Uterus (tissue), 4 donors: ENCODE data around the gene SLC35A3. TPM values are rescaled to one million over a fixed set of nuclear protein-coding genes. Genes with fewer than 3 reads are reported as not detected.
"Not testable (repeated sequence)": the region's sequence is repeated elsewhere in the genome, so short reads cannot be mapped to it uniquely, and the experiment has no call there.

ENCODE experiments used
- DNase-seq, 2 donors: peaks; one replicate each; pipeline ENCODE4 v3.0.0-alpha.2; 2019 to 2020
- H3K27ac ChIP-seq, 2 donors: fragments of 200-600 bp; sonication (generic); 1 replicate in 1 of 2; 2 replicates in 1 of 2; pipeline ENCODE4 v1.5.1; 2016 to 2018
- H3K27me3 ChIP-seq, 2 donors: fragments of 200-600 bp; sonication (generic); one replicate each; pipeline ENCODE4 v1.5.1; 2018 to 2019; ENCODE audit warnings: control low read depth in 1 of 2
- H3K36me3 ChIP-seq, 2 donors: fragments of 200-600 bp; sonication (generic); one replicate each; pipeline ENCODE4 v1.5.1; 2019; ENCODE audit warnings: control low read depth in 1 of 2
- H3K4me1 ChIP-seq, 2 donors: fragments of 200-600 bp; sonication (generic); one replicate each; pipeline ENCODE4 v1.5.1; 2018 to 2019; ENCODE audit warnings: control low read depth in 1 of 2
- H3K4me3 ChIP-seq, 2 donors: fragments of 200-600 bp; sonication (generic); 1 replicate in 1 of 2; 2 replicates in 1 of 2; pipeline ENCODE4 v1.5.1; 2018 to 2019; ENCODE audit warnings: mild to moderate bottlenecking in 1 of 2
- H3K9me3 ChIP-seq, 2 donors: fragments of 200-600 bp; sonication (generic); one replicate each; pipeline ENCODE4 v1.5.1; 2019; ENCODE audit warnings: control low read depth in 1 of 2
- POLR2A ChIP-seq, 2 donors: fragments of 450-650 bp; IDR thresholded peaks; one replicate each; pipeline ENCODE4 v1.6.1; 2016; ENCODE audit warnings: antibody characterized with exemption in 2 of 2, mild to moderate bottlenecking in 1 of 2, moderate library complexity in 1 of 2
- intact Hi-C: fragments of 100-400 bp; cut with DNase I; formaldehyde crosslinking; loops from one replicate; pipeline ENCODE4 v1.15.1; 2023; ENCODE audit warnings: low total_unique reads
- total RNA-seq, 4 donors: library from RNA; depleted of rRNA in 3 of 4; stranded (reverse); fragments of >200 nt in 3 of 4; gene quantifications; one replicate each; pipeline versions ENCODE4 v1.1.0 to v1.2.4, GENCODE V29; 2014 to 2023
- TF ChIP-seq, protein P1 (sequence below), 4 experiments: fragments of 200-600 bp in 2 of 4; fragments of 450-650 bp in 2 of 4; sonication (generic) in 2 of 4; IDR thresholded peaks; one replicate each; pipeline ENCODE4 v1.5.1; 2016 to 2019; ENCODE audit warnings: antibody characterized with exemption in 4 of 4, mild to moderate bottlenecking in 2 of 4, moderate library complexity in 1 of 4
- donor health status: DM: yes; HTN: yes; CAD: no.

The SLC35A3 gene
- total RNA-seq, 4 donors from 2014 or later = 6.7 to 65.3 (median 28.8) TPM

DNA sequence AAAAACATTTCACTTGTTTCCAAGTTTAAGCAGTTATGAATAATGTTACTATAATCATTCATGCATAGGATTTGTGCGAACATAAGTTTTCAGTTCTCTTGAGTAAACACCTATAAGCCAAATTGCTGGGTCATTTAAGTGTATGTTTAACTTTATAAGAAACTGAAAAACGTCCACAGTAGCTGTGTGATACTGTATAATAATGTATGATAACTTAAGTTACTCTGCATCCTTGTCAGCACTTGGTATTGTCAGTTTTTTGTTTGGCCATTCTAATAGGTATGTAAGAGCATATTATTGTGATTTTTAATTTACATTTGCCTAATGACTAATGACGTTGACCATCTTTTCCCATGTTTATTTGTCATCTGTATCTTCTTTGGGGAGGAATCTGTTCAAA lies 14.4 kb upstream of the SLC35A3 start:
- intact Hi-C loops = no loop called here
- no peak for TF ChIP-seq POLR2A (IDR thresholded peaks at IDR 0.05)
- TF ChIP-seq, protein P1, sequence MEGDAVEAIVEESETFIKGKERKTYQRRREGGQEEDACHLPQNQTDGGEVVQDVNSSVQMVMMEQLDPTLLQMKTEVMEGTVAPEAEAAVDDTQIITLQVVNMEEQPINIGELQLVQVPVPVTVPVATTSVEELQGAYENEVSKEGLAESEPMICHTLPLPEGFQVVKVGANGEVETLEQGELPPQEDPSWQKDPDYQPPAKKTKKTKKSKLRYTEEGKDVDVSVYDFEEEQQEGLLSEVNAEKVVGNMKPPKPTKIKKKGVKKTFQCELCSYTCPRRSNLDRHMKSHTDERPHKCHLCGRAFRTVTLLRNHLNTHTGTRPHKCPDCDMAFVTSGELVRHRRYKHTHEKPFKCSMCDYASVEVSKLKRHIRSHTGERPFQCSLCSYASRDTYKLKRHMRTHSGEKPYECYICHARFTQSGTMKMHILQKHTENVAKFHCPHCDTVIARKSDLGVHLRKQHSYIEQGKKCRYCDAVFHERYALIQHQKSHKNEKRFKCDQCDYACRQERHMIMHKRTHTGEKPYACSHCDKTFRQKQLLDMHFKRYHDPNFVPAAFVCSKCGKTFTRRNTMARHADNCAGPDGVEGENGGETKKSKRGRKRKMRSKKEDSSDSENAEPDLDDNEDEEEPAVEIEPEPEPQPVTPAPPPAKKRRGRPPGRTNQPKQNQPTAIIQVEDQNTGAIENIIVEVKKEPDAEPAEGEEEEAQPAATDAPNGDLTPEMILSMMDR (IDR thresholded peaks at IDR 0.05) = no peak
- Histone ChIP-seq H3K9me3 (no peaks in the 10 kb centered on the region), H3K36me3 (no peaks in the 10 kb centered on the region), H3K4me3 (no peak overlapping the region), H3K4me1 (no peaks in the 10 kb centered on the region), H3K27ac (no peak overlapping the region), H3K27me3 (no peaks in the 10 kb centered on the region)
- DNase-seq = no peak

DNA sequence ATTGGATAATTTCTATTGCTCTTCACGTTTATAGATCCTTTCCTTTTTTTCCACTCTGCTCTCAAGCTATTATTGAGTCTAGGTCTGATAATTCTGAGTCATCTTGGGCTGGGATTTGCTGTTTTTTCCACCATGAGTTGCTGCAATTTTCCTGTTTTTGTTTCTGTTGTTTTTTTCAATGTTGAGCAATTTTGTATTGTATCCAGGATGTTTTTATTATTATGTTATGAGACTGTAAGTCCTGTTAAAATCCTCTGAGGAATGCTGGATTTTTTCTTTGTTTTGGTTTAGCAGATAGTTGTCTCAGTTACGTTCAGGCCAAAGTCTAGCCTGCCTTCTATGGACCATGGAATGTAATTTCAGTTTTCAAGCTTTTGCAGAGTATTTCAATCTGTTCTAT lies 13.0 kb upstream of the SLC35A3 start:
- H3K4me1 ChIP-seq = no peaks in the 10 kb centered on the region
- no peaks in the 10 kb centered on the region for H3K36me3 ChIP-seq
- no peak overlapping the region for H3K4me3 ChIP-seq
- no peaks in the 10 kb centered on the region for H3K27me3 ChIP-seq
- TF ChIP-seq, protein P1 (IDR thresholded peaks at IDR 0.05) = no peak
- TF ChIP-seq POLR2A (IDR thresholded peaks at IDR 0.05) = no peak
- intact Hi-C loops = no loop called here
- no peaks in the 10 kb centered on the region for H3K9me3 ChIP-seq
- H3K27ac ChIP-seq = peak overlapping the region in 1 of 2 donors; percentile 37
- DNase-seq = no peak

DNA sequence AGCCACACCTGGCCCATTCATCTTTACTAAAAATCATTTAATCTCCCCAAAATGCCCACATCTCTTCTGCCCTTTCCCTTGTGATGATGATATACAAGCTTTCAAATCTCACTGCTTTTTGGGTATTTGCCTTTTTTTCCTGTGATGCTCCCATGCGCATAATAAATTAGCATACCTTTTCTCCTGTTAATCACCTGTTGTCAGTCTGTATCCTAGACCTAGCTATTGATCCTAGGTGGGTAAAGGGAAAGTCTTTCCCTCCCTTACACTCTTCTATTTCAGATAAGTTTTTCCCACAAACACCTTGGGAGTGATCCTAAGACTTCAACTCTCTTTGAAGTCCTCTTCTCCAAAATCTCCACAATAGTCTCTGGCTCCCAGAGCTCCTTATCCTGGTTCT lies 12.0 kb upstream of the SLC35A3 start:
- Histone ChIP-seq H3K9me3 (no peaks in the 10 kb centered on the region), H3K27me3 (no peaks in the 10 kb centered on the region), H3K36me3 (no peaks in the 10 kb centered on the region), H3K4me3 (no peak overlapping the region), H3K27ac (no peak overlapping the region), H3K4me1 (no peaks in the 10 kb centered on the region)
- intact Hi-C loops = no loop called here
- no peak for DNase-seq
- TF ChIP-seq POLR2A (IDR thresholded peaks at IDR 0.05) = no peak
- TF ChIP-seq, protein P1 (IDR thresholded peaks at IDR 0.05) = no peak

DNA sequence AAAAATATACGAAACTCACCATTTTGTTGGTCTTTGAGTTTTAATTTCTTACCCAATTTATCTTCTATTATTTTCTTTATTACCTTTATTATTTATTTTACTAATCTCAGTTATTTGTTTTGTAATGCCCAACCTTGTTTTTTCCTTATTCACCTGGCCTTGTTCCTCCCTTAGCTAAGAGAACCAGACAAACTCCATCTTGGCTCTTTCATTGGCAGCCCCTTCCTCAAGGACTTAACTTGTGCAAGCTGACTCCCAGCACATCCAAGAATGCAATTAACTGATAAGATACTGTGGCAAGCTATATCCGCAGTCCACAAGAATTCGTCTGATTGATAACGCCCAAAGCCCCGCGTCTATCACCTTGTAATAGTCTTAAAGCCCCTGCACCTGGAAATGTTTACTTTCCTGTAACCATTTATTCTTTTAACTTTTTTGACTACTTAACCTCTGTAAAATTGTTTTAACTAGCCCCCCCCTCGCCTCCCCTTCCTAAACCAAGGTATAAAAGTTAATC lies 10.5 kb upstream of the SLC35A3 start:
- H3K4me1 ChIP-seq, DNase-seq, intact Hi-C loops: not testable (repeated sequence)

DNA sequence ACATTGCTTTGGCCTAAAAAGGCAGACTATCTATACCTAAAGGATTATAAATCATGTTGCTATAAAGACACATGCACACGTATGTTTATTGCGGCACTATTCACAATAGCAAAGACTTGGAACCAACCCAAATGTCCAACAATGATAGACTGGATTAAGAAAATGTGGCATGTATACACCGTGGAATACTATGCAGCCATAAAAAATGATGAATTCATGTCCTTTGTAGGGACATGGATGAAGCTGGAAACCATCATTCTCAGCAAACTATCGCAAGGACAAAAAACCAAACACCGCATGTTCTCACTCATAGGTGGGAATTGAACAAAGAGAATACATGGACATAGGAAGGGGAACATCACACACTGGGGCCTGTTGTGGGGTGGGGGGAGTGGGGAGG lies 9.5 kb upstream of the SLC35A3 start:
- DNase-seq, H3K4me1 ChIP-seq, H3K4me3 ChIP-seq, H3K36me3 ChIP-seq, intact Hi-C loops, H3K27ac ChIP-seq, H3K9me3 ChIP-seq, H3K27me3 ChIP-seq: not testable (repeated sequence)

More for the DNA sequence above, 10.5 kb upstream of the SLC35A3 start:
- not testable (repeated sequence) for H3K4me3 ChIP-seq, H3K36me3 ChIP-seq, H3K9me3 ChIP-seq, H3K27me3 ChIP-seq, H3K27ac ChIP-seq

DNA sequence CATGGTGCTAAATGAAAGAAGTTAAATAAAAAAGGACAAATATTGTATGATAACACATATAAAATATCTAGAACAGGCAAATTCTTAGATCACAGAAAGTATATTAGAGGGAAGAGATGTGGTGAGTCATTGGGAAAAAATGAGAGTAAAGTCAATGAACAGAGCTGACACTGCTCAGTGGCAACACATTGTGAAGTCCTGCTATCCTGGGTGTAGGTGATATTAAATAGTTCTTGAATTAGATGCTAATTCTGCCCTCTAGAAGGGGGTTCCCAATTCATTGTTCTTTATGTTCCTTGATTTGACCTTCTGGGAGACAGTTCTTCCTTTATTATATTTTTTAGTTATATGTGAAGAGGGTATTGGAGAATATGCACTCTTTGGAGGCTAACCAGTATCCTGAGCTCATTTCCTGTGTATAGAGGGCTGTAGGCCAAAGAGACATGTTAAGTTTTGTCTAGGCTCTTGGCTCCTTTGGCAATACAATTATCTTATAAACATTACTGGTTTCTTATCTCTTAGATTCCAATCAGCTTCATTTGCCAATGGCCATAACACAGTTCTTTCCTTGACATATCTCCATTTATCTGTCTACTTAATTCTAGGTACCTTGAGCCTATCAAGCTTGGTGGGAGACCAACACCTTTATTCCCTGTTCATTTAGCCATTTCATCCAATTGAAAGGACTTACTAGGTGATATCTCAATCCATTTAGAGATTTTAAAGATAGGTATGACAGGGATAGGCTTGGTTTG lies 6.6 kb upstream of the SLC35A3 start:
- no peak overlapping the region for H3K4me3 ChIP-seq
- H3K27ac ChIP-seq = no peak overlapping the region
- intact Hi-C loops = no loop called here
- no peak for DNase-seq
- H3K9me3 ChIP-seq = no peaks in the 10 kb centered on the region
- H3K36me3 ChIP-seq = no peaks in the 10 kb centered on the region
- no peaks in the 10 kb centered on the region for H3K4me1 ChIP-seq
- no peaks in the 10 kb centered on the region for H3K27me3 ChIP-seq
- TF ChIP-seq, protein P1 (IDR thresholded peaks at IDR 0.05) = no peak
- no peak for TF ChIP-seq POLR2A (IDR thresholded peaks at IDR 0.05)
